ENCODE measurements around the gene CSN1S1. TPM values are rescaled to one million over a fixed set of nuclear protein-coding genes. Genes with fewer than 3 reads are reported as not detected.

Gene CSN1S1
- total and polyA plus RNA-seq, 4 donors, result 0.09 TPM; not detected in 3

GRCh38 chr4:69991016-69991415, 60.1 kb downstream of the CSN1S1 start:
- no peak for ATAC-seq (ENCODE audit: insufficient read depth, low FRiP score)
- no peaks in the 10 kb centered on the region for H3K4me1 ChIP-seq (ENCODE audit: control insufficient read depth in 5 of 5, insufficient read depth in 5 of 5, low read length in 5 of 5)
- TF ChIP-seq, protein P1, sequence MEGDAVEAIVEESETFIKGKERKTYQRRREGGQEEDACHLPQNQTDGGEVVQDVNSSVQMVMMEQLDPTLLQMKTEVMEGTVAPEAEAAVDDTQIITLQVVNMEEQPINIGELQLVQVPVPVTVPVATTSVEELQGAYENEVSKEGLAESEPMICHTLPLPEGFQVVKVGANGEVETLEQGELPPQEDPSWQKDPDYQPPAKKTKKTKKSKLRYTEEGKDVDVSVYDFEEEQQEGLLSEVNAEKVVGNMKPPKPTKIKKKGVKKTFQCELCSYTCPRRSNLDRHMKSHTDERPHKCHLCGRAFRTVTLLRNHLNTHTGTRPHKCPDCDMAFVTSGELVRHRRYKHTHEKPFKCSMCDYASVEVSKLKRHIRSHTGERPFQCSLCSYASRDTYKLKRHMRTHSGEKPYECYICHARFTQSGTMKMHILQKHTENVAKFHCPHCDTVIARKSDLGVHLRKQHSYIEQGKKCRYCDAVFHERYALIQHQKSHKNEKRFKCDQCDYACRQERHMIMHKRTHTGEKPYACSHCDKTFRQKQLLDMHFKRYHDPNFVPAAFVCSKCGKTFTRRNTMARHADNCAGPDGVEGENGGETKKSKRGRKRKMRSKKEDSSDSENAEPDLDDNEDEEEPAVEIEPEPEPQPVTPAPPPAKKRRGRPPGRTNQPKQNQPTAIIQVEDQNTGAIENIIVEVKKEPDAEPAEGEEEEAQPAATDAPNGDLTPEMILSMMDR (IDR thresholded peaks at IDR 0.05; ENCODE audit: control extremely low read depth, extremely low read depth), result no peak
- WGBS, 2 donors, result 74 to 86% methylated on average over 4 of the region's 4 CpGs
- no peak overlapping the region for H3K9ac ChIP-seq (ENCODE audit: insufficient read depth in 1 of 2, low read length in 2 of 2)
- H3K36me3 ChIP-seq (ENCODE audit: control insufficient read depth in 4 of 4, insufficient read depth in 4 of 4, low read length in 4 of 4), result no peaks in the 10 kb centered on the region
- no peaks in the 10 kb centered on the region for H3K27me3 ChIP-seq (ENCODE audit: control insufficient read depth in 3 of 3, insufficient read depth in 3 of 3, low read length in 2 of 3)
- no peaks in the 10 kb centered on the region for H3K9me3 ChIP-seq (ENCODE audit: control insufficient read depth in 4 of 4, insufficient read depth in 3 of 4, low read length in 3 of 4)
- no peak overlapping the region for H3K27ac ChIP-seq (ENCODE audit: low read depth in 1 of 2, low read length in 1 of 2)
- DNase-seq, result no peak
- no peak overlapping the region for H3K4me3 ChIP-seq

DNA sequence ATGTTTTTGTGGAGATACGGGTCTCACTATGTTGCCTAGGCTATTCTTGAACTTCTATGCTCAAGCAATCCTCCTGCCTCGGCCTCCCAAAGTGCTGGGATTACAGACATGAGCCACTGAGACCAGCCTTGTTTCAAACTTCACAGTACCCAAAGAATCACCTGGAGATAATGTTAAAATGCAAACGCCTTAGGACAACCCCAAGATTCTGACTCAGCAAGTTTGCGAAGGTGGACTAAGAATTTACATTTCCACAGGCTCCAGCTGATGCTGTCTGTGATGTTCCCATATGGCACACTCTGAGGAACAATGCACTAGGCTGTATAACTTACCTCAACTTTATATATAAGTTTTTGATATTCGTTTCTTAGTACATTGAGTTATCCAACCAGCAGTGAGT, 63.9 kb downstream of the CSN1S1 start:
- no peak for DNase-seq
- H3K27me3 ChIP-seq (ENCODE audit: control insufficient read depth in 3 of 3, insufficient read depth in 3 of 3, low read length in 2 of 3), result no peaks in the 10 kb centered on the region
- H3K27ac ChIP-seq (ENCODE audit: low read depth in 1 of 2, low read length in 1 of 2), result no peak overlapping the region
- no peaks in the 10 kb centered on the region for H3K4me1 ChIP-seq (ENCODE audit: control insufficient read depth in 5 of 5, insufficient read depth in 5 of 5, low read length in 5 of 5)
- no peaks in the 10 kb centered on the region for H3K9me3 ChIP-seq (ENCODE audit: control insufficient read depth in 4 of 4, insufficient read depth in 3 of 4, low read length in 3 of 4)
- WGBS, 2 donors, result 86% methylated on average over 5 of the region's 5 CpGs
- ATAC-seq (ENCODE audit: insufficient read depth, low FRiP score), result no peak
- H3K36me3 ChIP-seq (ENCODE audit: control insufficient read depth in 4 of 4, insufficient read depth in 4 of 4, low read length in 4 of 4), result no peaks in the 10 kb centered on the region
- H3K9ac ChIP-seq (ENCODE audit: insufficient read depth in 1 of 2, low read length in 2 of 2), result no peak overlapping the region
- TF ChIP-seq, protein P1 (IDR thresholded peaks at IDR 0.05; ENCODE audit: control extremely low read depth, extremely low read depth), result no peak
- H3K4me3 ChIP-seq, result no peak overlapping the region

GRCh38 chr4:69995526-69996016, 64.7 kb downstream of the CSN1S1 start, which contains the start of gene STATH:
Gene STATH (plus strand): TSS chr4:69995966. CDS start chr4:69998438, 2,472 bp downstream.
- H3K27ac ChIP-seq (ENCODE audit: low read depth in 1 of 2, low read length in 1 of 2), result no peak within 1 kb of the TSS
- ATAC-seq (ENCODE audit: insufficient read depth, low FRiP score) (no peak), DNase-seq (no peak)
- H3K9me3 ChIP-seq (ENCODE audit: control insufficient read depth in 4 of 4, insufficient read depth in 3 of 4, low read length in 3 of 4), result no peaks in the 10 kb centered on the region
- H3K36me3 ChIP-seq (ENCODE audit: control insufficient read depth in 4 of 4, insufficient read depth in 4 of 4, low read length in 4 of 4), result no peaks in the 10 kb centered on the region
- H3K9ac ChIP-seq (ENCODE audit: insufficient read depth in 1 of 2, low read length in 2 of 2), result no peak within 1 kb of the TSS
- TF ChIP-seq, protein P1 (IDR thresholded peaks at IDR 0.05; ENCODE audit: control extremely low read depth, extremely low read depth), result no peak
- H3K4me3 ChIP-seq, result no peak within 1 kb of the TSS
- no peaks in the 10 kb centered on the region for H3K27me3 ChIP-seq (ENCODE audit: control insufficient read depth in 3 of 3, insufficient read depth in 3 of 3, low read length in 2 of 3)
- no peaks in the 10 kb centered on the region for H3K4me1 ChIP-seq (ENCODE audit: control insufficient read depth in 5 of 5, insufficient read depth in 5 of 5, low read length in 5 of 5)
- 75 to 79% methylated on average over 3 of the region's 3 CpGs for WGBS, 2 donors

Other genes with a start within 250 kb of the CSN1S1 start
- 10 to 100 TPM in 1 of 2 donors, 1 to 10 TPM in 1; 4.7 to 11.0 TPM for gene SULT1B1, start 170.4 kb upstream of the CSN1S1 start, total RNA-seq
- gene SULT1B1, start 170.4 kb upstream of the CSN1S1 start, polyA plus RNA-seq, result 1 to 10 TPM; 1.0 to 7.3 TPM
- gene SULT1E1, start 70.9 kb upstream of the CSN1S1 start, total RNA-seq, result 100 to 1,000 TPM in 1 of 2 donors, 1 to 10 TPM in 1; 3.2 to 146 TPM
- gene SULT1E1, start 70.9 kb upstream of the CSN1S1 start, polyA plus RNA-seq, result 1 to 10 TPM in 1 of 2 donors, under 1 TPM in 1; 0.39 to 4.1 TPM
- gene CSN2, start 34.7 kb downstream of the CSN1S1 start, total RNA-seq, result not detected
- gene CSN2, start 34.7 kb downstream of the CSN1S1 start, polyA plus RNA-seq, result not detected
- gene STATH, start 64.9 kb downstream of the CSN1S1 start, total RNA-seq, result not detected
- not detected for gene STATH, start 64.9 kb downstream of the CSN1S1 start, polyA plus RNA-seq
- not detected for gene HTN3, start 97.4 kb downstream of the CSN1S1 start, total RNA-seq
- not detected for gene HTN3, start 97.4 kb downstream of the CSN1S1 start, polyA plus RNA-seq
- not detected for gene HTN1, start 119.4 kb downstream of the CSN1S1 start, total RNA-seq
- gene HTN1, start 119.4 kb downstream of the CSN1S1 start, polyA plus RNA-seq, result not detected
- gene PRR27, start 223.2 kb downstream of the CSN1S1 start, total RNA-seq, result not detected
- not detected for gene PRR27, start 223.2 kb downstream of the CSN1S1 start, polyA plus RNA-seq

Data from lung (tissue), 12 donors.